ENCODE measurements around the gene IL17C.

Gene IL17C

GRCh38 chr16:88627531-88628411, 10.6 kb upstream of the IL17C start:
- no peak for DNase-seq (ENCODE audit: low read depth, low spot score)

- no peak for DNase-seq (ENCODE audit: low read depth, low spot score)
Observed at GRCh38 chr16:88628512-88628974, 9.8 kb upstream of the IL17C start.

GRCh38 chr16:88629835-88630234, 8.5 kb upstream of the IL17C start:
- no peak for DNase-seq (ENCODE audit: low read depth, low spot score)

- DNase-seq (ENCODE audit: low read depth, low spot score), result no peak
Observed at GRCh38 chr16:88630433-88630832, 7.9 kb upstream of the IL17C start.

GRCh38 chr16:88630941-88631340, 7.4 kb upstream of the IL17C start:
- no peak for DNase-seq (ENCODE audit: low read depth, low spot score)

- no peak for DNase-seq (ENCODE audit: low read depth, low spot score)
Observed at GRCh38 chr16:88631384-88631783, 7.0 kb upstream of the IL17C start.

- no peak for DNase-seq (ENCODE audit: low read depth, low spot score)
Observed at GRCh38 chr16:88631920-88632586, 6.3 kb upstream of the IL17C start.

- no peak for DNase-seq (ENCODE audit: low read depth, low spot score)
Observed at GRCh38 chr16:88632587-88632930, 5.8 kb upstream of the IL17C start.

GRCh38 chr16:88633684-88634140, 4.7 kb upstream of the IL17C start:
- DNase-seq (ENCODE audit: low read depth, low spot score), result no peak

GRCh38 chr16:88634141-88634993, 4.0 kb upstream of the IL17C start:
- DNase-seq (ENCODE audit: low read depth, low spot score), result no peak

- no peak for DNase-seq (ENCODE audit: low read depth, low spot score)
Observed at GRCh38 chr16:88634994-88635670, 3.2 kb upstream of the IL17C start.

GRCh38 chr16:88635671-88636319, 2.6 kb upstream of the IL17C start:
- DNase-seq (ENCODE audit: low read depth, low spot score), result no peak

GRCh38 chr16:88636488-88637265, 1.7 kb upstream of the IL17C start:
- no peak for DNase-seq (ENCODE audit: low read depth, low spot score)

GRCh38 chr16:88639231-88640038, 1.1 kb downstream of the IL17C start:
- DNase-seq (ENCODE audit: low read depth, low spot score), result no peak

GRCh38 chr16:88640039-88640495, 1.7 kb downstream of the IL17C start:
- no peak for DNase-seq (ENCODE audit: low read depth, low spot score)

GRCh38 chr16:88640498-88641247, 2.3 kb downstream of the IL17C start:
- DNase-seq (ENCODE audit: low read depth, low spot score), result no peak

GRCh38 chr16:88642881-88643643, 4.7 kb downstream of the IL17C start:
- DNase-seq (ENCODE audit: low read depth, low spot score), result no peak

GRCh38 chr16:88643644-88643932, 5.2 kb downstream of the IL17C start:
- no peak for DNase-seq (ENCODE audit: low read depth, low spot score)
